GM19455 (cell line): ENCODE measurements around the gene PEX1.
A peak's percentile ranks its signal among the peaks of the same experiment; 100 is the strongest.
"Not testable (repeated sequence)": the region's sequence is repeated elsewhere in the genome, so short reads cannot be mapped to it uniquely, and the experiment has no call there.

Source experiments
- ATAC-seq: cut with Tn5 transposase; IDR thresholded peaks from one replicate; pipeline ENCODE4 v1.9.1; 2021; ENCODE audit not compliant: unreplicated experiment

Gene PEX1

DNA sequence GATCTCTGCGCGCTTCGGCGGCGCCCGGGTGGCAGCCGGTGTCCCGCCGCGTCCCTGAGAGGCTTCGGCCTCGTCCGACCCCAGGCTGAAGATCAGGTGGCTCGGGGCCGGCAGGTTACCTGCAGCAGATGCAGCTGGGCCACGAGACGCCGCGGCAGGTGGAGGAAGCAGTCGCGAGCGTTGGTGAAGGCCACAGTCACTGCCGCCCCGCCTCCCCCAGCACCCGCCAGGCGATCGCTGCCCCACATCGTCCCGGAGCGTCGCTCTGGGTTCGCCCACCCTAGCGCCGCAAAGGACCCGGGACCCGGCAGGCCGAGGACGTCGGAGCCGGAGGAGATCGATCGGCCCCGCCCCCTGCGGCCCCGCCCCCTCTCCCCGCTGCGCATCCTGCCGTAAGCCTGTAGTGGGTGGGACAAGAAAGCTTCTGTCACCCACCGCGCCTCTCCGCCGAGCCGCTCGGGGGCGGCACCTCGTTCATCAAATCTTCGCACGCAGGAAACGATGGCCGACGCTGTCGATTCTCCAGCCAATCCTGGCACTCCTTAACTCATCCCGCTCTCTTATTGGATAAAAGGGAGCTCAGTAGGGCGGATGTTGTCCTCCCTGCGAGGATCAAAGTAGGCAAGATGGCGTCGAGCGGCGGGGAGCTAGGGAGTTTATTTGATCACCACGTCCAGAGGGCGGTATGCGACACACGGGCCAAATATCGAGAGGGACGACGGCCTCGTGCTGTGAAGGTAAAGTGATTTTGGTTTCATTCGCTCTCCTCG is at the start of gene PEX1, which contains the start of gene RBM48:
PEX1 (minus strand) TSS at position 333 of the 770 bp plus-strand sequence; CDS start at position 248, 85 bp downstream.
RBM48 (plus strand) TSS at position 608 of the 770 bp plus-strand sequence; CDS start at position 627, 19 bp downstream.
- peak; percentile 94 for ATAC-seq

DNA sequence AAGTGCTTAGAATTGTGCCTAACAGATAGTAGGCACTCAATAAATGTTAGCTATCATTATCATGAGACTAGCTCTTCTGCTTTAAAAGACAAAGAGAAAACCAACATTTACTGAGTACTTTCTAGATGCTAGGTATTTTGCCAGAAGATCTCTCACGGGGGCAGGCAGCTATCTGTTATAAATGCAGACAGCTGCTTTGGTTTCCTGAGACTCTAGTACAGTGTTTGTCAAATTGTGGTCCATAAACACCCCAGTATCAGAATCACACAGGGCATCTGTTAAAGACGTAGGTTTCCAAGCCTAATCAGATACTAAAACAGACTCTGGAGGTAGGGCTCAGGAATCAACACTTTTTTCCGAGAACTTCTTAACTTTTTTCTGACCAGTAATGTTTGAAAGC is 48.0 kb upstream of the PEX1 start:
- ATAC-seq = no peak

DNA sequence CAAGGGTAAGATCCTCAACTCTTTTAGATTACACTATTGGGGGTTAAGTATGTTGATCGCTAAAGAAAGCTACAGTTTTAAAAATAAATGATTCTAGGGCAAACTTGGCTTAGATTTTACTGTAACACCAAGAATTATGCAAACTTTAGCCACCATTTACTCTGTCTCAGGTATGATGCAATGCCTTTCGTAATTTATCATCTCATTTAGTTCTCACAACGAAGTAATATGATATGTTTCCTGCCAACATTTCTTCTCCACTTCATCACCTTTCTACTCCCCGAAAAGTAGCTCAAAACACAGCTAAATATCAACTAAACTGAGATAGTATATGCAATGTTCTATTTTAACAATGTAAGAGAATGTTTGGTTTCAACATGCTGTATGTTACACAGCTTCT is 40.8 kb upstream of the PEX1 start:
- no peak for ATAC-seq

DNA sequence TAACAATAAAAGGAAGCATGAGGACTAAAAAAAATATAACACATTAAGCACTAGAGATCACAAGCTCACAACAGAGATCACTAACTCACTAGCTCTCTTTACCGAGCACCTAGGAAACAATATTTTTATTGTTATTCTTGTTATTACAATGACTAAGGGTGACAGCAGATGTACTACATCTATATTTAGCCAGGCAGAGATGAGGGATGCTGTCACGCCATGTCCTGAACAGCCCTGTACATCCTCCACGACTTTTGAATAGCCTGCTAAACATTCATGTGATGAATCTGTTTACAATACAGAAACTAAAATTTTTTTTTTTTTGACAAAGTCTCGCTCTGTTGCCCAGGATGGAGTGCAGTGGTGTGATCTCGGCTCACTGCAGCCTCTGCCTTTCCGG is 39.1 kb upstream of the PEX1 start:
- no peak for ATAC-seq

DNA sequence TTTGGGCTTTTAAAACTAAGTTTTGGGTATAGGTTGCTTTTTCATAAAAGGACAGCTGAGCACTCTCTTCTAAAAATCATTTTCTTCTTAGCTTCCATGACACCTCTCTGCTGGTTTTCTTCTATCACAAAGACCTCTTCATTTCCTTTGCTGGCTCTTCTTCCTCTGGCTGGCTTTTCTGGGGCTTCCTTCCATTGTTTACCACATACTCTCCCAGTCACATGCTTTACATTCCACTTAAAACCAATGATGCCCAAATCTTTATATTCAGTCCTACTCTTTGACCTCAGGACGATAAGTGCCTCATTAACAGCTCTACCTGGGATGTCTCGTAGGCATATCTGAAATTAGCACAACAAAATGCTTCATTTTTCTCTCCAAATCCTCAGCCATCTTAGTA is 35.0 kb upstream of the PEX1 start:
- no peak for ATAC-seq

DNA sequence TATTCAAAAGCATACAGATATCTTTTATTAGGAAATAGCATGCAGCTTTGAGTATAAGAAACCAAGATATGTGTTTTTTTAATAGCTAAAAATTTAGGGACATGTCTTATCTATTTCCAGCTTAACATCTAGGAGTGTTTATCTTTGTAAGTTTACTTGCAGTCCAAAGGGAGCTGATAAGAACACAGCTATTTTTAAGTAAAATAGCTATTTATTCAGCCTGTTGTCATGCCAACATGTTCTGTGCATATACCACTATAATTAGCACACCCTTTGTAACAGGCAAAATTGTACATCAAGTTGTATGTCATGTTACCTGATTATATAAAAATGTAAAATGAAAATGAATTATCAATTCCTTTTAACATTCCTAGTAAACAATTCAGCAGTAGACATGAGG is 32.3 kb upstream of the PEX1 start:
- no peak for ATAC-seq

DNA sequence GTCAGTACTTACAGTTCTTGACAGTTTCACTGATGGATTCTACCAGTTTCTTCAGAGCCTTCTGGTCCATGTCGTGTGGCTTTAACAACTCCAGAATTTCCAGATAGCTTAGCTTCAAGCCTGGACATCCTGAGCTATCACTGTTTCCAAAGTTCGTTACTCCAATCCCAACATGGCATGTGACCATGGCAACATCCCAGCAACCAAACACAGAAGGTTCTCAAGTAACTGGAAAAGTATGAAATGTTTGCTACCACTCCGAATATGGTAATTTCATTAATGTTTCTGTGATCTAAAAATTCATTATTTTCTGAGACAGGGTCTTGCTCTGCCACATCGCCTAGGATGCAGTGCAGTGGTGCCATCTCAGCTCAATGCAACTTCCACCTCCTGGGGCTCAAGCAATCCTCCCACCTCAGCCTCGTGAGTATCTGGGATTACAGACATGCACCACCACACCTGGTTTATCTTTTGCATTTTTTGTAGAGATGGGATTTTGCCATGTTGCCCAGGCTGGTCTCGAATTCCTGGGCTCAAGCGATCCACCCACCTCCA is 29.6 kb upstream of the PEX1 start:
- ATAC-seq = no peak

DNA sequence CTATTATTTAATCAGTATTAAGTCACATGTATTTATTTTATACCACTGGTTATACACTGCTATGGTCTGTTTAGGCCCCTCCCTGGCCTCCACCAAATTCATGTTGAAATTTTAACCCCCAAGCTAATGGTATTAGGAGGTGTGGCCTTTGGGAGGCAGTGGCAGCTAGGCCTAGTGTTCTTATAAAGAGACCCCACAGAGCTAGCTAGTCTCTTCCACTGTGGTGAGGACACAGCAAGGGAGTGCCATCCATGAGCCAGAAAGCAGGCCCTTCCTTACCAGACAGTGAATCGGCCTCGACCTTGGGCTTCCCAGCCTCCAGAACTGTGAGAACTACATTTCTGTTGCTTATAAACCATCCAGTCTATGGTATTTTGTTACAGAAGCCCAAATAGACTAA is 28.9 kb upstream of the PEX1 start:
- ATAC-seq = no peak

DNA sequence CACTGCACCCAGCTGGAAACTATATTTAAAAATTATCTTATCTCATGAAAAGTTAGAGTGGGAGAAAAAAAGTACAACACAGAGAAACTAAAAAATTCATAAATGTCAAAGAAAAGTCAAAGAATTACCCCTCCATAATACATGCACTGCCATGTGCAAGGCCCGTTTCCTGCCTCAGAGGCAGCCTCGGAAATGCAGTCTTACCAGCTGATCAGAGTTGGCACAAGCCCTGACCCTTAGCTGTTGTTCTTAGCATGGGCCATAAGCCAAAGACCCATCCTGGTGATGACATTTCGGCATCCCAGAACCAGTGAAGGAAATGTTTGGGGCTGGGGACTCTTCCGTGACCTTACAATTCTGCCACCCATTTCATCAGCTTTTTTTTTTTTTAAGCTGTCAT is 21.9 kb upstream of the PEX1 start:
- ATAC-seq = no peak

DNA sequence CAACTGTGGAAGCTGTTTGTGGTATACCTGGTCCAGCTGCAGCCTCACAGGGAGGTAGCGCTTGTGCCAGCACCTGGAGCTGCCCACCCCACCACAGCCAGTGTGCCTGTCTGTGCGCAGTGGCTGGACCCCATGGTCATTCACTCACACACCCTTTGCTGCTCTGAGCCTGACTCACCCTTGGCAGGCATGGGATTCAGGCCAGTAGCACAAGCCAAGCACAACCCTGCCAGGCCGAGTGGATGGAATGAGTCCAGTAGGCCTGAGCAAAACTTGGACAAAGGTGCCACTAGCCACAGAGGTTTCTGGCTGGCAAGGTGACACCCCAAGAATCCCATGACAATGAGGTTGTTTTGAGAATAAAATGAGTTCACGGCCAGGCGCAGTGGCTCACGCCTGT is 19.3 kb upstream of the PEX1 start:
- ATAC-seq = no peak

DNA sequence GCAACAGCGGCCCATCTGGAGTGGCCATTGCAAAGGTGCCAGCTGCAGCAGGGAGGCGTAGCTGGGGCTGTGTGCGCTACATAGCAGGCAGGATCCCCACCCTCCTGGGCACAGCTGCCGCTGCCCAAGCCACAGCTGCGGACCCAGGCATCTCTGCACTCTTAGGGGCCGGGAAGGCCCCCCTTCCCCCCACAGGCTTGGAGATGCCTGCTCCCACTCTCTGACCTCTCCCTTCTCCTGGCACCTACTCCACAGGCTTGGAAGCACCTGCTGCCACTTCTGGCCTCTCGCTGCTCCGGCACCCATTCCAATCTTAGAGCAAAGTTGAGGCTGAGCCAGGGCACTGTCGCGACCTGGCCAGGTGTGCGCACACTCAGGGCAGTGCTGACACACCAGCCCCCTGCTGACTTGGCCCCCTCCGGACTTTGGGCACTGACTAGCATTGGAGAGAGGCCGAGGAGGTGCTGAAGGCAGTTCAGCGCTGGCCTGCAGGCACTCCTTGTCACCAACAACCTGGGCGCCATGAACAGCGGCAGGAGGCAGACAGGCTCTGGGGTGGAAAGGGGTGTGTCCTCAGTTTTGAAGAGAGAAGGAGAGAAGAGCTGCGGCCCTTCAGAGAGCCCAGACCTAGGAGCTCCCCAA is 18.7 kb upstream of the PEX1 start:
- no peak for ATAC-seq

DNA sequence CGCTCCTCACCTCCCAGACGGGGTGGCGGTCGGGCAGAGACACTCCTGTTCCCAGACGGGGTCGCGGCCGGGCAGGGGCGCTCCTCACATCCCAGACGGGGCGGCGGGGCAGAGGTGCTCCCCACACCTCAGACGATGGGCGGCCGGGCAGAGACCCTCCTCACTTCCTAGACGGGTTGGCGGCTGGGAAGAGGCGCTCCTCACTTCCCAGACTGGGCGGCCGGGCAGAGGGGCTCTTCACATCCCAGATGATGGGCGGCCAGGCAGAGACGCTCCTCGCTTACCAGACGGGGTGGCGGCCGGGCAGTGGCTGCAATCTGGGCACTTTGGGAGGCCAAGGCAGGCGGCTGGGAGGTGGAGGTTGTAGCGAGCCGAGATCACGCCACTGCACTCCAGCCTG is 16.8 kb upstream of the PEX1 start:
- ATAC-seq = not testable (repeated sequence)

DNA sequence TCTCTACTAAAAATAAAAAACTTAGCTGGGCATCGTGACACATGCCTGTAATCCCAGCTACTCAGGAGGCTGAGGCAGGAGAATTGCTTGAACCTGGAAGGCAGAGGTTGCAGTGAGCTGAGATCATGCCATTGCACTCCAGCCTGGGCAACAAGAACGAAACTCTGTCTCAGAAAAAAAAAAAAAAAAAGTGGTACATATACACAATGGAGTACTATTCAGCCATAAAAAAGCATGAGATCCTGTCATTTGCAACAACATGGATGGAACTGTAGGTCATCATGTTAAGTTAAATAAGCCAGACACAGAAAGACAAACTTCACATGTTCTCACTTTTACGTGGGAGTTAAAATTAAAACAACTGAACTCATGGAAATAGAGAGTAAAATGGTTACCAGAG is 15.2 kb upstream of the PEX1 start:
- not testable (repeated sequence) for ATAC-seq

DNA sequence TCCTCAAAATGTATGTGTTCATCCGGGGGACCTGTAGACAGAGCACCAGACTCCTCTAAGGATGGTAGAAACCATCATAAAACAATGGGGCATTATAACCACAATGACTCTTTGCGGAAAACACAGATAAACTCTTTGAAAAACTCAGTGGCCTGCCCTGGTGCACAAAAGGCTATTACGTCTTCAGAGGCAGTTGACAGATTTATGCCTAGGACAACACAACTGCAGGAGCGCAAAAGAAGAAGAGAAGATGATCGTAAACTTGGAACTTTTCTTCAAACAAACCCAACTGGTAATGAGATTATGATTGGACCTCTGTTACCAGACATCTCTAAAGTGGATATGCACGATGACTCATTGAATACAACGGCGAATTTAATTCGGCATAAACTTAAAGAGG is 6.3 kb upstream of the PEX1 start:
- no peak for ATAC-seq

DNA sequence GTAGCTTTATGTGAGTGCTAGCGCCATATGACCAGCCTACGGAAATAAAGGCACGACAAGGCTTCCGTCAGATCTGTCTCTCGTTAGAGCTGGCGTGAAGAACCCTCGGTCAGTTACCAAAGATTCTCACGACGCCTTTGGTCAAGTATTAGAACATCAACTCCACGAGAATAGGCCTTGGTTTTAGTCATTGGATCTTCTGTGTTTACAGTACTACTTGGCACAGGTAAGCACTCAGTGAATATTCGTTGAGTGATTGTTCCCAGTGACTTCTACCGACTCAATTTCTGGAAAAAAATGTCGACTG is 591 bp upstream of the PEX1 start:
- peak; percentile 5 for ATAC-seq

DNA sequence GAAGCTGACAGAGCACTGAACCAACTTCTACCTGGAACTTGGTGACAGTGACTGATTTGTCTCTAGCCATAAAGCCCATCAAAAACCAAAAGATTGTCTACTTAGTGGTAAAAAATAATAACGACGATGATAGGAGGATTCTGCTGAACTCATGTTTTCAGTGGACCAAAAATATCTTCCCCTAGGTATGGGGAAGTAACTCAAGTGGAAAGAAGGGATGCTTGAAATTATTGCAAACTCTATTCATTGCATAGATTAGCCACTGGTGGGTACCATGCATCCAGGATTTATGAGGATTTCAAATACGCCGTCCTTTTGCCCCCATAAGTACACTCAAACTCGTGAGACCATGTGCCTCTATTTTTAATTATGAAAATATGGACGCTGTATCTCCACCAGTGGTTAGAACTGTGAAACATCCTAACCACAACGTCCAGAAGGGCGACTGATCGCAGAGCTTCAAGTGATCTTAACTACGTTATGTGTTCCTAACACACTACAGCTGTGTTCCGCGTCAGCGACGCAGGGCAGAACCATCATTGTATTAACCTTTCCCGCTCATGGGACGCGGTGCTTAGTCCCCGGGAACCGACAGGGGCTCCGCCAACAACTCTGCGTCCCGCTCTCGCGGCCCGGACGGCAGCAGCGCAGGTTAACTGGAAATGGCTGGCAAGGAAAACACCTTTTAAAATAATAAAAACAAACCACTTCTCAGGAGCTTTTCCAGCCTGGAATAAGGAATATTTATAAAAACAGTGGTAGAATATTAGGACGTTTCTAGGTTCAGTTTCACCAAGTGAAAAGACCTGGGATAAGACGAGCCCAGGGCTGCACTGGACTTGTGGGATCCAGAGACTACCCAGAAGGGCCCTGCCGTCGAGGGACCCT is 776 bp downstream of the PEX1 start:
- ATAC-seq = peak; percentile 34

DNA sequence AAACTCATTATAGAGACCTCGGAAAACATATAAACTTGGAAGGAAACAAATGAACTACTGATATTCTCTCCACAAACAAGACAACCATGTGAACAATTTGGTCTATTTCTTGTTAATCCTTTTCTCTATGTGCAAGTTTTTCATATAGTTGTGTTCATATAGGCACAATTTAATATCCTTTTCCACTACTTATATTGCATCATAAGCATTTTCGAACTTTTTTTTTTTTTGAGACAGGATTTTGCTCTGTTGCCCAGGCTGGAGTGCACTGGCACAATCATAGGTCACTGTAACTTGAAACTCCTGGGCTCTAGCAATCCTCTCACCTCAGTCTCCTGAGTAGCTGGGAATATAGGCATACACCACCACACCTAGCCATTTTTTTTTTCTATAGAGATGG is 5.2 kb downstream of the PEX1 start:
- ATAC-seq = no peak

DNA sequence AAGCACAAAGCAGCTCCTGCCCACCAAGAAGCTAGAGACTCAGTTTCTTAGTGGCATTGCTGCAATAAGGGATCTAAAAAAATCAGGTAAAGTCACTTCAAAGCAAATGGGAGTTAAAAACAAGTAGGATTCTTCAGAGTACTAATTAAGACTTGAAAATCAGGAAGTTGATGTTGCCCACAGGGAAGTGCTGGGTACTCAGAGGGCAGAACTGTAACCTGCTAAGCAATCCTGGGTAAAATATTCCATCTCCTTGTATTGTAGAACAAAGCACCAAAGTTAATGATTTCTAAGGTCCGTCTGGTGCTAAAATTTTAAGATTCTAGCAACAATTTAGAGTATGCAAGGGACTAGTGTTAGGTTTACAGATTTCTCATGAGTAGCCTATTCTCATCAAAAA is 8.3 kb downstream of the PEX1 start:
- ATAC-seq = no peak

DNA sequence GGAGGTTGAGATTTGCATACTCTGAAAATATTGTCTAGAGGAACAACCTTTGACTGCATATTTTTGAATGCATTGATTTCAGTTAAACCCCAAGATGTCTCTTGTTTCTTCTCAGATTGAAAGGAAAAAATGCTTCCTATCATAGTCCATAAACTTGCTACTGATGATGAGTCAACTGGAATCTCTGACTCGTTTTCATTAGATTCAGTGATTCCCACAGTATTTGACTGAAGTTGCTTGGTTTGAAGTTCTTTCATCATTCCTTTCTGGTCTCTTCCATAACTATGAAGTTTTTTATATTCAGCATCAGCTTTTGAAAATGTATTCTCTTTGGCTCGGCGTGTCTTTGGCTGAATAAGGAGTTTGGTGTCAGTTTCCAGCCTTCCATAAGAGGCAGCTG is 10.7 kb downstream of the PEX1 start:
- no peak for ATAC-seq

DNA sequence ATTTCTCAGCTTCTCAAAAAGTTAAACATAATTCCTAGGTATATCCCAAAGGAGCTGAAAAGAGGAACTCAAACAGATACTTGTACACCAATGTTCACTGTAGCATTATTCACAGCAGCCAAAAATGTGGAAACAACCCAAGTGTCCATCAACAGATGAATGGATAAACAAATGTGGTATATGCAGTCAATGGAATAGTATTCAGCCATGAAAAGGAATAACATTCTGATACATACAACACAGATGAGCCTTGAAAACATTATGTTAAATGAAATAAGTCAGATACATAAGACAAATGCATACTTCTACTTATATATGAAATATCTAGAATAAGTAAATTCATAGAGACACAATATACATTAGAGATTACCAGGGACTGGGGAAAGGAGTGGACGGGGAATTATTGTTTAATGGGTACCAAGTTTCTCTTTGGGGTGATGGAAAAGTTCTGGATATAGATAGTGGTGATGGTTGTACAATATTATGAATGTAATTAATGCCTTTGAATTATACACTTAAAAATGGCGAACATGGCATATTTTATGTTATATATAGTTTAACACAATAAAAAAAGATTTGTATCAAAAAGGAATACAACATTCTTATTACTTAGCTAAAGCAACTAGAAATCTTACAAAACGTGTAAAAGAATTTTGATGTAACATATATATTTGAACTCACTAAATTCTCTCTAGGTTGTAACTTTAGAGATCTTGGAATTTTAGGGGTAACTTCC is 15.0 kb downstream of the PEX1 start:
- no peak for ATAC-seq

DNA sequence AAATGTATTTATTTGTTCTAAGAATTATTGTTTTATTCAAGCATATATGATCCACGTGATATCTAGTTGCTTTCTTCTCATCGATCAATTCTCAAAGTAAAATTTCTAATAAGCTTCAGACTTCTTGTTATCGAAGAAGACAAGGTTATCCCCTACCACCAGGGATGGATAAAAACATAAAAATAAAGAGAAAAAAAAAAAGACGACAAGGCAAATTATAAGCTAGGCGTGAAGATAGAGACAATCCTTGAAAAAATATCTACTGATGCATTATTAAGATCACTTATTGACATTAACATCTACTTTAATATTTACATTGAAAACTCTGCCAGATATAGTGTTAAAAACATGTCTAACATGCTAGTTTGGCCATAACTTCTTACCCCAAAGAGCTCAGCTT is 19.4 kb downstream of the PEX1 start:
- ATAC-seq = no peak
